Ovary (tissue), 9 donors: ENCODE results near the gene FNBP1L. TPM values are rescaled to one million over a fixed set of nuclear protein-coding genes. Genes with fewer than 3 reads are reported as not detected.

Experiments used
- DNase-seq, 5 donors: peaks; one replicate each; pipeline ENCODE4 v3.0.0-alpha.2; 2019 to 2020
- H3K27ac ChIP-seq, 2 donors: fragments of 200-600 bp; one replicate each; pipeline versions ENCODE4 v1.5.1 to v1.8.0; 2019 to 2022
- H3K27me3 ChIP-seq: fragments of 200-600 bp; one replicate; pipeline ENCODE4 v1.8.0; 2022
- H3K36me3 ChIP-seq: fragments of 200-600 bp; sonication (generic); one replicate; pipeline ENCODE4 v1.5.1; 2019
- H3K4me1 ChIP-seq: one replicate; pipeline ENCODE4 v1.8.1; 2013; ENCODE audit warnings: mild to moderate bottlenecking, moderate library complexity; ENCODE audit not compliant: insufficient read depth
- H3K4me3 ChIP-seq: fragments of 200-600 bp; sonication (generic); one replicate; pipeline ENCODE4 v1.5.1; 2017
- H3K9me3 ChIP-seq, 2 donors: fragments of 200-600 bp in 1 of 2; sonication (generic) in 1 of 2; one replicate each; pipeline versions ENCODE4 v1.5.1 to v1.8.1; 2013 to 2019; ENCODE audit warnings: mild to moderate bottlenecking in 1 of 2, moderate library complexity in 1 of 2
- EP300 ChIP-seq: sonication (generic); formaldehyde crosslinking; IDR thresholded peaks from one replicate; pipeline ENCODE4 v1.6.1; 2017; ENCODE audit warnings: antibody characterized with exemption
- POLR2A ChIP-seq: fragments of 450-650 bp; IDR thresholded peaks from one replicate; pipeline ENCODE4 v1.6.1; 2017; ENCODE audit warnings: antibody characterized with exemption, mild to moderate bottlenecking, moderate library complexity
- WGBS, 3 donors: extraction: QIAGEN DNeasy Blood & Tissue Kit in 1 of 3; methylation state at CpG; one replicate each; pipeline versions ENCODE4 v1.1.5 to v1.1.7; 2013 to 2017; 5-methylcytosine and 5-hydroxymethylcytosine counted together
- intact Hi-C, 4 donors: fragments of 100-400 bp; cut with DNase I; formaldehyde crosslinking; loops; one replicate each; pipeline versions ENCODE4 v1.11.0 to v1.15.1; 2022 to 2023
- polyA plus RNA-seq, 2 donors: library from polyadenylated mRNA; stranded (reverse); fragments of 200-250 nt in 1 of 2; fragments of 350-450 nt in 1 of 2; fragmentation: Illumina TruSeq in 1 of 2; extraction: RNeasy Lipid Tissue Mini Kit (QIAGEN cat#74804) in 1 of 2; gene quantifications; one replicate each; pipeline ENCODE4 v1.2.3, GENCODE V29; 2013 to 2014
- total RNA-seq, 7 donors: library from RNA; depleted of rRNA in 2 of 7; stranded (reverse); fragments of >200 nt in 2 of 7; fragmentation: NEBNext Ultra II Directional in 3 of 7; extraction: Animal tissue kit (Norgen Biotek cat#: 25700) in 3 of 7; gene quantifications; one replicate each; pipeline versions ENCODE4 v1.1.0 to v1.2.4, GENCODE V29; 2016 to 2023
- TF ChIP-seq, protein P1 (sequence below), 3 donors: fragments of 450-650 bp in 2 of 3; fragments of 200-600 bp in 1 of 3; IDR thresholded peaks; one replicate each; pipeline versions ENCODE4 v1.5.1 to v1.8.0; 2016 to 2022; ENCODE audit warnings: antibody characterized with exemption in 3 of 3, mild to moderate bottlenecking in 1 of 3
- donor health status: DM: no; HTN: no; CAD: no; lungs with moderate emphysema.
- donor health status: DM: no; HTN: no; CAD: no.
- donor health status: Bipolar disorder and iron deficiency.
- donor health status: DM: yes; HTN: yes; CAD: no.
- donor health status: DM: no; HTN: no; CAD: no.
- donor health status: DM: yes; HTN: yes; CAD: no.

The FNBP1L gene
- total and polyA plus RNA-seq, 9 donors, result 11.9 to 27.6 (median 18.4) TPM

DNA sequence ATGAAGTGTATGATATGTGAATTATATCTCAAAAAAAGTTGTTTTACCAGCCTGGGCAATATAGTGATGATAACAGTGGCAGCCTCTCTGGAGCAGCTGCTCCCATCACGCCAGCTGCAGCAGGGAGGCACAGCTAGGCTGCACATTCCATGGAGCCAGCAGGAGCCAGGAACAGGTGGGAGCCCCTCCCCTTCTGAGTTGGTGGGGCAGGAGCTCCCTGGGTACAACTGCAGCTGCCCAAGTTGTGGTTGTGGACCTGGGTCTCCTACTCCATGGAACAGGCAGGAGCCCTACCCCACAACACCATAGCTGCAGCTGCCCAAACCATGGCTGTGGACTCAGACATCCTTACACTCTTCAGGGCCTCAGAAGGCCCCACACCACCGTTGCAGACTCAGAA is 21.7 kb upstream of the FNBP1L start:
- intact Hi-C loops, result no loop called here
- TF ChIP-seq EP300 (no peak), POLR2A (no peak)
- TF ChIP-seq, protein P1, sequence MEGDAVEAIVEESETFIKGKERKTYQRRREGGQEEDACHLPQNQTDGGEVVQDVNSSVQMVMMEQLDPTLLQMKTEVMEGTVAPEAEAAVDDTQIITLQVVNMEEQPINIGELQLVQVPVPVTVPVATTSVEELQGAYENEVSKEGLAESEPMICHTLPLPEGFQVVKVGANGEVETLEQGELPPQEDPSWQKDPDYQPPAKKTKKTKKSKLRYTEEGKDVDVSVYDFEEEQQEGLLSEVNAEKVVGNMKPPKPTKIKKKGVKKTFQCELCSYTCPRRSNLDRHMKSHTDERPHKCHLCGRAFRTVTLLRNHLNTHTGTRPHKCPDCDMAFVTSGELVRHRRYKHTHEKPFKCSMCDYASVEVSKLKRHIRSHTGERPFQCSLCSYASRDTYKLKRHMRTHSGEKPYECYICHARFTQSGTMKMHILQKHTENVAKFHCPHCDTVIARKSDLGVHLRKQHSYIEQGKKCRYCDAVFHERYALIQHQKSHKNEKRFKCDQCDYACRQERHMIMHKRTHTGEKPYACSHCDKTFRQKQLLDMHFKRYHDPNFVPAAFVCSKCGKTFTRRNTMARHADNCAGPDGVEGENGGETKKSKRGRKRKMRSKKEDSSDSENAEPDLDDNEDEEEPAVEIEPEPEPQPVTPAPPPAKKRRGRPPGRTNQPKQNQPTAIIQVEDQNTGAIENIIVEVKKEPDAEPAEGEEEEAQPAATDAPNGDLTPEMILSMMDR (IDR thresholded peaks at IDR 0.05), result no peak
- no peak overlapping the region for H3K4me3 ChIP-seq
- no peaks in the 10 kb centered on the region for H3K9me3 ChIP-seq
- H3K27me3 ChIP-seq, result no peaks in the 10 kb centered on the region
- no peaks in the 10 kb centered on the region for H3K36me3 ChIP-seq
- no peak for DNase-seq
- no peak overlapping the region for H3K27ac ChIP-seq
- no peaks in the 10 kb centered on the region for H3K4me1 ChIP-seq
- 76 to 92% (median 79%) methylated on average over 2 of the region's 2 CpGs for WGBS, 3 donors

GRCh38 chr1:93427656-93428055 is 20.3 kb upstream of the FNBP1L start:
- DNase-seq, result no peak
- no peaks in the 10 kb centered on the region for H3K9me3 ChIP-seq
- H3K4me3 ChIP-seq, result no peak overlapping the region
- H3K4me1 ChIP-seq, result no peaks in the 10 kb centered on the region
- intact Hi-C loops, result no loop called here
- no peak overlapping the region for H3K27ac ChIP-seq
- H3K27me3 ChIP-seq, result no peaks in the 10 kb centered on the region
- TF ChIP-seq POLR2A, result no peak
- no peak for TF ChIP-seq EP300
- TF ChIP-seq, protein P1 (IDR thresholded peaks at IDR 0.05), result no peak
- H3K36me3 ChIP-seq, result no peaks in the 10 kb centered on the region
- WGBS, 3 donors, result 94 to 100% (median 95%) methylated on average over 3 of the region's 3 CpGs

DNA sequence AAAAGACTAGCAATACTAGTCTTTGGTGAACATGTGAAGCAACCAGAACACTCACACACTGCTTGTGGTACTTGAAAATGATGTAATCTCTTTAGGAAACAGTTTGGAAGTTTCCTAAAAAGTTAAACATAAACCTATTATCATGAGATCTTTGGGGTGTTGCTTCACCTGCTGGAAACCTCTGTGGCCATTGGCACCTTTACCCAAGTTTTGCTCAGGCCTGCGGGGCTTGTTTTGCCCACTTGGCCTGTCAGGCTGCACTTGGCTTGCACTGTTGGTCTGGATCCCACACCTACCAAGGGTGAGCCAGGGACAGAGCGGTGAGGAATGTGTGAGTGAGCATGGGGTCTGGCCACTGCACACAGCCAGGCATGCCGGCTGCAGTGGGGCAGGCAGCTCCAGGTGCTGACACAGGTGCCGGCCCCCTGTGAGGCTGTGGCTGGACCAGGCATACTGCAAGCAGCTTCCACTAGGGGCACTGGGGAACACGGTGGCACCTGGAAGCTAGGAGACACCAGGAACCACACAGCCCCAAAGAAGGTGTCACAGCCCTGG is 14.4 kb upstream of the FNBP1L start:
- no peak for DNase-seq
- WGBS, 3 donors, result 78 to 89% (median 85%) methylated on average over 5 of the region's 5 CpGs
- no peak overlapping the region for H3K27ac ChIP-seq
- no peaks in the 10 kb centered on the region for H3K36me3 ChIP-seq
- no peaks in the 10 kb centered on the region for H3K9me3 ChIP-seq
- H3K4me1 ChIP-seq, result no peaks in the 10 kb centered on the region
- H3K4me3 ChIP-seq, result no peak overlapping the region
- TF ChIP-seq, protein P1 (IDR thresholded peaks at IDR 0.05), result no peak
- no peak for TF ChIP-seq EP300
- no peak for TF ChIP-seq POLR2A
- H3K27me3 ChIP-seq, result no peaks in the 10 kb centered on the region
- intact Hi-C loops, result loop anchor here in 3 of 4 donors (10.0 kb wide), 3 partner anchors 181 to 411 kb away; no protein-coding TSS in a partner anchor

GRCh38 chr1:93434088-93434487 is 13.8 kb upstream of the FNBP1L start:
- H3K4me3 ChIP-seq, result no peak overlapping the region
- H3K27me3 ChIP-seq, result no peaks in the 10 kb centered on the region
- H3K9me3 ChIP-seq, result no peaks in the 10 kb centered on the region
- 91 to 93% (median 91%) methylated on average over 3 of the region's 3 CpGs for WGBS, 3 donors
- H3K27ac ChIP-seq, result no peak overlapping the region
- no peak for DNase-seq
- TF ChIP-seq EP300 (no peak), POLR2A (no peak)
- TF ChIP-seq, protein P1 (IDR thresholded peaks at IDR 0.05), result no peak
- no peaks in the 10 kb centered on the region for H3K4me1 ChIP-seq
- intact Hi-C loops, result loop anchor here in 3 of 4 donors (10.0 kb wide), 3 partner anchors 181 to 411 kb away; no protein-coding TSS in a partner anchor
- no peaks in the 10 kb centered on the region for H3K36me3 ChIP-seq
